Measurements from ENCODE around the gene CLN3. TPM values are rescaled to one million over a fixed set of nuclear protein-coding genes. Genes with fewer than 3 reads are reported as not detected.

Gene CLN3
- total RNA-seq, 1 experiment from 2014 or later: 41.0 TPM

DNA sequence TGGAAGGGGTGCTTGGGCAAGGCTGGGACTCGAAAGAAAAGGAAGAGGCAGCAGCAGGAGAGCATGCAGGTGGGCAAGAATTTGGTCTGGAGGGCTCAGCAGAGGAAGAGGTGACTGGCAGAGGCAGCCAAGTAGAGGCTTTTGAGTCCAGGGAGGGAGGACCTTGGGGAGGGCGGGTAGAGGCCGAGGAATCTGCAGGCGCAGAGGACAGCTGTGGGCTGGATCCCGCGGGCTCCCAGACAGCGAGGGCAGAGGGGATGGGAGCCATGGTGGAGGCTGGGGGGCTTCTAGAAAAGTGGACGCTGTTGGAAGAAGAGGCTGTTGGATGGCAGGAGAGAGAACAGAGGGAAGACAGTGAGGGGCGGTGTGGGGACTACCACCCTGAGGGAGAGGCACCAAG, 5.5 kb upstream of the CLN3 start:
- H3K36me3 Mint-ChIP-seq (ENCODE audit: insufficient read depth, unreplicated experiment): peaks cover 6% of the 10 kb centered on the region
- peaks cover 6% of the 10 kb centered on the region for H3K27me3 Mint-ChIP-seq (ENCODE audit: insufficient read depth, unreplicated experiment)
- no peak for DNase-seq
- H3K9me3 Mint-ChIP-seq (ENCODE audit: unreplicated experiment): no peaks in the 10 kb centered on the region
- H3K27ac Mint-ChIP-seq (ENCODE audit: unreplicated experiment): no peak overlapping the region
- H3K9me3 ChIP-seq: no peaks in the 10 kb centered on the region
- H3K27me3 ChIP-seq (replicated peaks; ENCODE audit: control insufficient read depth, insufficient read depth, low read length): no peaks in the 10 kb centered on the region
- H3K4me3 ChIP-seq (ENCODE audit: low read depth, low read length): no peak overlapping the region
- H3K4me1 ChIP-seq: no peaks in the 10 kb centered on the region
- ChIA-PET CTCF (no interaction called here), POLR2A (no interaction called here)
- peaks cover 9% of the 10 kb centered on the region for H3K4me1 Mint-ChIP-seq (ENCODE audit: low read depth, unreplicated experiment)
- no peak overlapping the region for H3K4me3 Mint-ChIP-seq (ENCODE audit: unreplicated experiment)
- BruUV-seq (replicated peaks): no TSS peak
- TF ChIP-seq, protein P1, sequence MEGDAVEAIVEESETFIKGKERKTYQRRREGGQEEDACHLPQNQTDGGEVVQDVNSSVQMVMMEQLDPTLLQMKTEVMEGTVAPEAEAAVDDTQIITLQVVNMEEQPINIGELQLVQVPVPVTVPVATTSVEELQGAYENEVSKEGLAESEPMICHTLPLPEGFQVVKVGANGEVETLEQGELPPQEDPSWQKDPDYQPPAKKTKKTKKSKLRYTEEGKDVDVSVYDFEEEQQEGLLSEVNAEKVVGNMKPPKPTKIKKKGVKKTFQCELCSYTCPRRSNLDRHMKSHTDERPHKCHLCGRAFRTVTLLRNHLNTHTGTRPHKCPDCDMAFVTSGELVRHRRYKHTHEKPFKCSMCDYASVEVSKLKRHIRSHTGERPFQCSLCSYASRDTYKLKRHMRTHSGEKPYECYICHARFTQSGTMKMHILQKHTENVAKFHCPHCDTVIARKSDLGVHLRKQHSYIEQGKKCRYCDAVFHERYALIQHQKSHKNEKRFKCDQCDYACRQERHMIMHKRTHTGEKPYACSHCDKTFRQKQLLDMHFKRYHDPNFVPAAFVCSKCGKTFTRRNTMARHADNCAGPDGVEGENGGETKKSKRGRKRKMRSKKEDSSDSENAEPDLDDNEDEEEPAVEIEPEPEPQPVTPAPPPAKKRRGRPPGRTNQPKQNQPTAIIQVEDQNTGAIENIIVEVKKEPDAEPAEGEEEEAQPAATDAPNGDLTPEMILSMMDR (IDR thresholded peaks at IDR 0.05; ENCODE audit: insufficient read depth in 1 of 2, low read depth in 1 of 2, low read length in 1 of 2, severe bottlenecking in 1 of 2, unreplicated experiment in 1 of 2): no peak
- no peaks in the 10 kb centered on the region for H3K36me3 ChIP-seq (ENCODE audit: control insufficient read depth, insufficient read depth, low read length)
- intact Hi-C loops (cut with micrococcal nuclease; ENCODE audit: unreplicated experiment): no loop called here

DNA sequence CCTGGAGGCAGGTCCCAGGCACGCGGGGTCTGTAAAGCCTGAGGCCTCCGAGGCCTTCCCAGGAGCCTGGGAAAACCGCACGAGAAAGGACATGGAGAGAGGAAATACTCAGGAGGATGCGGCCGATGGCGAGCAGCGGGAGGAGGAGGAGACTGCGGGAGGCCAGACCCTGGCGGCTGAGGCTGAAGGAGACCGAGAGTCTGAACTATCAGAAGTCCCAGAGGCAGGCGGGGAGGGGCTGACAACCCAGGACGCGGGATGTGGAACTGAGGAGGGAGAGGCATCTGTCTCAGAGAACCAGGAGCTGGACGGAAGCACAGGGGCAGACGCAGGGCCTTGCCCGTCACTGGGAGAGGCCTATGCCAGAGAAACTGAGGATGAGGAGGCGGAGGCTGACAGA, 5.0 kb upstream of the CLN3 start:
- no peaks in the 10 kb centered on the region for H3K9me3 ChIP-seq
- no peak overlapping the region for H3K4me3 Mint-ChIP-seq (ENCODE audit: unreplicated experiment)
- H3K36me3 Mint-ChIP-seq (ENCODE audit: insufficient read depth, unreplicated experiment): peaks cover 10% of the 10 kb centered on the region
- H3K27me3 ChIP-seq (replicated peaks; ENCODE audit: control insufficient read depth, insufficient read depth, low read length): no peaks in the 10 kb centered on the region
- ChIA-PET POLR2A (no interaction called here), CTCF (no interaction called here)
- H3K27ac Mint-ChIP-seq (ENCODE audit: unreplicated experiment): no peak overlapping the region
- H3K27me3 Mint-ChIP-seq (ENCODE audit: insufficient read depth, unreplicated experiment): peaks cover 6% of the 10 kb centered on the region
- BruUV-seq (replicated peaks): no TSS peak
- H3K4me1 ChIP-seq: no peaks in the 10 kb centered on the region
- H3K36me3 ChIP-seq (ENCODE audit: control insufficient read depth, insufficient read depth, low read length): no peaks in the 10 kb centered on the region
- peaks cover 9% of the 10 kb centered on the region for H3K4me1 Mint-ChIP-seq (ENCODE audit: low read depth, unreplicated experiment)
- intact Hi-C loops (cut with micrococcal nuclease; ENCODE audit: unreplicated experiment): no loop called here
- no peaks in the 10 kb centered on the region for H3K9me3 Mint-ChIP-seq (ENCODE audit: unreplicated experiment)
- TF ChIP-seq, protein P1 (IDR thresholded peaks at IDR 0.05; ENCODE audit: insufficient read depth in 1 of 2, low read depth in 1 of 2, low read length in 1 of 2, severe bottlenecking in 1 of 2, unreplicated experiment in 1 of 2): no peak
- H3K4me3 ChIP-seq (ENCODE audit: low read depth, low read length): no peak overlapping the region
- no peak for DNase-seq

DNA sequence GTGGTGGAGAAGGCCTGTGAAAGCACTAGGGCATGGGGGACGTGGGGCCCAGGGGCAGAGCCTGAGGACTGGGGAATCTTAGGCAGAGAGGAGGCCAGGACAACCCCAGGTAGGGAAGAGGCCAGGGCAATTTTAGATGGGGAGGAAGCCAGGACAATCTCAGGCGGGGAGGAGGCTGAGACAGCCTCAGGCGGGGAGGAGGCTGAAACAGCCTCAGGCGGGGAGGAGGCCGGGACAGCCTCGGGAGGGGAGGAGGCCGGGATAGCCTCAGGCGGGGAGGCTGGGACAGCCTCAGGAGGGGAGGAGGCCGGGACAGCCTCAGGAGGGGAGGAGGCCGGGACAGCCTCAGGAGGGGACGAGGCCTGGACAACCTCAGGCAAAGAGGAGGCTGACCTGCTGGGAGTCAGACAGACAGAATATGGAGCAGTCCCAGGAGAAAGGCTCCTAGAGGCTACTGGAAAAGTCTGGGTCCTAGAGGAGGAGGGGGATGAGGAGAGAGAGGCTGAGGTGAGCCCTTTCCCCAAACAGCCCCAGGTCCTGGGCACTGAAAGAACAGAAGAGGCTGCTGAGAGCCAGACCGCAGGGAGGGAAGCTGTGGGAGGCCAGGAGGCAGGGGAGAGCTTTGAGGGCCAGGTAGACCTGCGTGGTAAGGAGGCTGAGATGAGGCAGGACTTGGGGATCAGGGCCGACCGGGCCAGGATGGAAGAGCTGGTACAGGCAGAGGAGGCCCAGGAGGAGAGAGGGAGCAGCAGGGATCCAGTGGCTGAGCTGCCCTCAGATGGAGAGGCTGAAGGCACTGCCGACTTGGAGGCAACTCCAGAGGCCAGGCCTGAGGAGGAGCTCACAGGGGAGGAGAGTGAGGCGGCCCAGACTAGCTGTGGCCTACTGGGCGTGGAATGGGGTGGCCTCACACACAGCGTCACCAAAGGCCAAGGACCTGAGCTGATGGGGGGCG, 4.2 kb upstream of the CLN3 start:
- Mint-ChIP-seq H3K27ac (ENCODE audit: unreplicated experiment) (no peak overlapping the region), H3K4me1 (ENCODE audit: low read depth, unreplicated experiment) (peaks cover 9% of the 10 kb centered on the region), H3K27me3 (ENCODE audit: insufficient read depth, unreplicated experiment) (peaks cover 6% of the 10 kb centered on the region), H3K36me3 (ENCODE audit: insufficient read depth, unreplicated experiment) (peaks cover 15% of the 10 kb centered on the region), H3K9me3 (ENCODE audit: unreplicated experiment) (no peaks in the 10 kb centered on the region), H3K4me3 (ENCODE audit: unreplicated experiment) (no peak overlapping the region)
- DNase-seq: no peak
- no TSS peak for BruUV-seq (replicated peaks)
- TF ChIP-seq, protein P1 (IDR thresholded peaks at IDR 0.05; ENCODE audit: insufficient read depth in 1 of 2, low read depth in 1 of 2, low read length in 1 of 2, severe bottlenecking in 1 of 2, unreplicated experiment in 1 of 2): no peak
- intact Hi-C loops (cut with micrococcal nuclease; ENCODE audit: unreplicated experiment): no loop called here
- ChIA-PET CTCF (no interaction called here), POLR2A (no interaction called here)
- no peak overlapping the region for H3K4me3 ChIP-seq (ENCODE audit: low read depth, low read length)
- H3K36me3 ChIP-seq (ENCODE audit: control insufficient read depth, insufficient read depth, low read length): no peaks in the 10 kb centered on the region
- no peaks in the 10 kb centered on the region for H3K9me3 ChIP-seq
- H3K27me3 ChIP-seq (replicated peaks; ENCODE audit: control insufficient read depth, insufficient read depth, low read length): no peaks in the 10 kb centered on the region
- no peaks in the 10 kb centered on the region for H3K4me1 ChIP-seq
